GOT3 (cell line): ENCODE results near the gene RAB11FIP4.
A peak's percentile ranks its signal among the peaks of the same experiment; 100 is the strongest.

ENCODE experiments used
- DNase-seq: peaks from one replicate; lab custom pipeline; 2025; ENCODE audit warnings: mixed read lengths; lab: John Stamatoyannopoulos, UW

RAB11FIP4 gene

DNA sequence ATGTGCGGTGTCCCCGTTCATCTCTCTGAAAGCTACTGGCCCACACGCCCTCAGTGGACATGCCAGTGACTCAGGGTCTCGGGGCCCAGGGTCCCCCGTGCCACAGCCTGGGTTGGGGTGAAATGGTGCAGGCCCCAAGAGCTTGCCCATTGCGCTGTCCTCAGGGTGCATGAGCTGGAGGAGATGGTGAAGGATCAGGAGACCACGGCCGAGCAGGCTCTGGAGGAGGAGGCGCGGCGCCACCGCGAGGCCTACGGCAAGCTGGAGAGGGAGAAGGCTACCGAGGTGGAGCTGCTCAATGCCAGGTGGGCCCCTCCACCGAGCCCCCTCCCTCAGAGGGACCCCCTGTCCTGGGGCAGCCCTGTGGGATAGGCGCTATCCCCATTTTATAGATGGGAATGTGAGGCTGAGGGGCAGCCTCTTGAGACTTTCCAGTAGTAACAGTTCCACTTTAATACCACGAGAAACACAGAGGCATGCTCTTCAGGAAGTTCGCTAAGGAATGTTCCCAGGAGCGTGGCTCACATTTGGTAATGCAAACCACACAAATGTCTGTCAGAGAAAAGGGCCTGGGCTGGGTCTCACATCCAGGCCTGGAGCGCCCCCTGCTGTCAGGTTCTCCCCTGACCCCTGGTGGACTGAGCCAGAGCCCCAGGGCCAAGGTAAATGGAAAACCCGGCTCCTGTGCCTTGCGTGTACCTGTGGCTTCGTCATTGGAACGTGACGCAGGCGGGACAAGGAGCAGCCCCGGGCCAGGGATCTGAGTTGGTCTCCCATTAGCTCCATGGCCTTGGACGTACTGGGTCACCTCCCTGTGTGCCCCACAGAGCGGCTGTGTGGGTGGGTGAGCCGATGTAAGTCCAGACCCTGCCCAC is 133.7 kb downstream of the RAB11FIP4 start:
- peak; percentile 40 for DNase-seq

DNA sequence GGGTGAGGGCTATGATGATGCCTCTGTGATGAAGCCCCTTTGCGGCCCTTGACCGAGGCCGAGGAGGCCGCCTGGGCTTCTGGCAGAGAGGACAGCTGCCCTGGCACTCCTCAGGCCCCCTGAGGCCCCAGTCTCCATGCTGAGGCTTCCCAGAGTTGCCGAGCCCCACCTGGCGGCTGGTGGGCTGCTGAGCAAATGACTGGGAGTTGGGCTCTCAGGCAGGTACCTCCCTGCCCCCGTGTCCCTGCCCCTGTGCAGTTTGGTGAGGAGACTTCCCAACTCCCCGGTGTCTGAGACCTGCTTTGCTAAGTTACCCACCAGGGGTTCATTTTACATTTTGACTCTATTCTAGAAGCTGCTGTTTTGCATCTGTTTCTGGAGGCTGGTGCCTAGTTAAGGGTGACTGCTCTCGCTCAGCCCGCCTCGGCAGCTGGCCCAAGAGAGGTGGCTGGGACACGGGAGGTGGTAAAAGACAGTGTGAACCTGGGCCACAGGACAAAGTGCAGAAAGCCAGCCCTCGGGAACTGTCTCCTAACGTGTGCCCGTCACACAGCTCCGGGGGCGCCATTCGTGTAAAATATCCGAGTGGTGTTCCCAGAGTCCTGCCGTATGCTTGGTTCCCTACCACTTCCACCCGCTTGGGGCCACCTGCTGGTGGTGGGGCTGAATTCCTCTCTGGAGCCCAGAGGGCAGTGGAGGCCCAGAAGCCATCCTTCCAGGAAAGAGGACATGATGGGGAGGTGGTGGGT is 134.5 kb downstream of the RAB11FIP4 start:
- no peak for DNase-seq

GRCh38 chr17:31527606-31528005 is 136.1 kb downstream of the RAB11FIP4 start:
- DNase-seq, result no peak

- no peak for DNase-seq
Measured at GRCh38 chr17:31528291-31528874, 136.9 kb downstream of the RAB11FIP4 start.

DNA sequence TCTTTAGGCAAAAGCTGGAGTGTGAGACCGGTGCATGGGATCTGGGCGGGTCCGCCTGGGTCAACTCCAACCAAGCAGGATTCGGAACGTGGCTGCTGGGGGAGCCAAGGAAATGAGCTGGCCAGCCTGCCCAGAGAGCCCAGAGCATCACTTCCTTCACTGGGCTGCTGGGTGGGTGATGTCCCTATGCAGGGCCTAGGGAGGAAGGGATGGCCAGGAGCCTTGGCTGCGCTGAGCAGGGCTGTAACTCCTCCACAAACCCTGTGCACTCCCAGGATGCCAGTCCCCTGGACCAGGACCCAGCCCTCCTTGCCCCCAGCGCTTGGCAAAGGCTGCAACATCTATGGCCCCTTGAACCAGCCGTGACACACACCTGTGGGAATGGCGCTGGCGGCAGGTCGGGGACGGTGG is 138.4 kb downstream of the RAB11FIP4 start:
- no peak for DNase-seq

- DNase-seq, result no peak
Measured at GRCh38 chr17:31530391-31530985, 139.0 kb downstream of the RAB11FIP4 start.

GRCh38 chr17:31531336-31531980 is 140.0 kb downstream of the RAB11FIP4 start:
- no peak for DNase-seq

- DNase-seq, result no peak
Measured at GRCh38 chr17:31532081-31532480, 140.6 kb downstream of the RAB11FIP4 start.

DNA sequence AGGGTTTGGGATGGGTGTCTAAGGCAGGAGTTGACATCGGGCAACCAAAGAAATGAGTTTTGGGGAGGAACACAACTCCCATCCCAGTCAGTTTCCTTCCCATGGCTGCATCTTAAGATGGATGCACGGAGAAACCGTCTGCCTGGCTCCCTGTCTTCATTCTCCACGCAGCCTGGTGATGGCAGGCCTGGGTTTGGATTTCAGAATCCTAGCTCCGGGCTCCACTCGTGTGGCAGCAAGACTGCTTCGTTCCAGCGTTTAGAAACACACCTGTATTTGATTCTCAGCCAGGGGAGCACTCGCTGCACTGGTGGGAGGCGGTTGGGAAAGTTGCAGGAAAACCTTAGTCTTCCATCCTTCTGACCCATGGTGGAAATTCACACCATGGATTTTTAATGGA is 141.1 kb downstream of the RAB11FIP4 start:
- no peak for DNase-seq

DNA sequence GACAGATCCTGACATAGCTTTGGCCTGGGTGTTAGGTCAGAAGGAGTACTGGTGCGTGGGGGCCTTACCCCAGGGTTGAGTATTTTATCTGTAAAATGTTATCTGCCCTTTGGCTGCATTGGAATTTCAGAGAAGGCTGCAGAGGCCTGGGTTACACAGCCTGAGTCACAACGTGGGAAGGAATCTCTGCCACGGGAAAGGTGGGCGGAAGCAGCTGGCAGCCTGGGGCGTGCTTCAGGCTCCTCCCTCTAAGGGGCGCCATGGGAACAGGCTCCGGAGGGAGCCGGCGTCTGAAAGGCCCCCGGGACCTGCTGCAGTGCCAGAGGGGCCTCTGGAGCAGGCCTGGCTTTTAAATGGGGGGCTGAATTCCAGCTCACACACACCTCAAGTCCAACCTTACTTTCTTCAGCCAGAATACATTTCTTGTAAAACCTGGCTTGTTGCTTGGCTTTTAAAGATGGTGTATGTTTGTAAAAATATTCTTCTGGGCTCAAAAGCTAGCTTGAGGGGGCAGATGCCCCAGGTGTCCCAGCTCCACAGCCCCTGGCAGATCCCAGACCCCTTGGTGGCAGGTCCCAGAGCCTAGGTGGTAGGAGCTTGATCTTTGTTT is 142.2 kb downstream of the RAB11FIP4 start:
- no peak for DNase-seq

DNA sequence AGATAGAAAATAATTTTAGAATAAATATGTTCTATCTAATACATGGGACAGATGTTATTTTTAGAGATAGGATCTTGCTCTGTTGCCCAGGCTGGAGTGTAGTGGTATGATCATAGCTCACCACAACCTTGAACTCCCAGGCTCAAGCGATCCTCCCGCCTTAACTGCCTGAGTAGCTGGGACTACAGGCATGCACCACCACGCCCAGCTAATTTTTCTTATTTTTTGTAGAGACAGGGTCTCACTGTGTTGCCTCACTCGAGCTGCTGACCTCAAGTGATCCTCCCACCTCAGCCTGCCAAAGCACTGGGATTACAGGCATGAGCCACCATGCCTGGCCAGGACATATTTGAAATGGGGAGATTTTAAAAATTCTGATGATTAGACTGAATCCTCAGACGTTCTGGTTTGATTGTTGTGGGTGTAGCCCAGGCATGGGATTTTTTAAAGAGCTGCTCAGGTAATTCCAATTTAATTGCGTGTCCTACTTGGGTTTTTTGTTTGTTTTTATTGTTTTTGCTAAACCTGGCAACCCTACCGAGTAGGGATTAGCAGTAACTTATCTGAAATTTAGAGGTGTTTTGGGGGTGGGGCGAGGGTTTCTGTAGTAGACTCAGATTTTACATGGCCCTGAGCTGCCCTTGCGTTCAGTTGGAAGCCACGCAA is 142.9 kb downstream of the RAB11FIP4 start:
- no peak for DNase-seq

GRCh38 chr17:31535581-31535981 is 144.1 kb downstream of the RAB11FIP4 start:
- DNase-seq, result no peak

DNA sequence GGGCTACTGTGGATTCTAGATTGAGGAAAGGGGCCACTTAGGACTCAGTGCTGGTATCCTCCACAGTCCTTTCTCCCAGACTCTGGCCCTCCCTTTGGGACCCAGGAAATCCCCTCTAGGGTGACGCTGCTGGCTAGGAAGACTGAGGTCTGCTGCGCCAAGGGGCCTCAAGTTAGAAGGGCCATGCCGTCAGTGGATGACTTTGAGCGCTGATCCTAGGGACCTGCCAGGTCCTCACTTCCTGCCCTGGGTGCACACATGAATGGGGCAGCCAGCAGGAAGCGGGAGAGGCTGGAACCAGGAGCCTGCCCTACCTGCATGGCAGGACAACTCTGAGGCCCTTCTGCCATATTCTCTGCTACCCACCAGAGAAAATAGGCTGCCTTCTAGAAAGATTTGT is 145.0 kb downstream of the RAB11FIP4 start:
- DNase-seq, result no peak

DNA sequence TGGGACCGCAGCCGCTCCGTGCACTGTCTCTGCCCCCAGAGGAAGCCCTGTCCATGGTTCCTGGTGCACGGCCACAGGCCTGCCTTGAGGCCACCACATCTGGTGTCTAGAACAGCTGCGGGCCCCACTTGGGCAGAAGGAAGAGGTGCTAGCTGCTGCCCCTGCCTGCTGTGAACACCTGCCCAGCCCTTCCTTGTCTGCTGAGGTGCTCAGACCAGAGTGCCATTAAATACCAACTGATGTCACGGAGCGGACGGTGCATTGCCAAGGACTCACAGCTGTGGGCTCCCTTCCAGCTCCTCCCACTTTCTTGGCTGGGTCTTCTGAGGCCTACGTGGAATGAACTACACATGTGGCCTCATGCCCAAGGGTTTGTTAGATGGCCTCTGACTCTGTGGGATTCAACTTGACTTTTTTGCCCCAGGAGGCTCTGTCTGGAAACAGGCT is 146.1 kb downstream of the RAB11FIP4 start:
- DNase-seq, result no peak

- no peak for DNase-seq
Measured at GRCh38 chr17:31538080-31538762, 146.7 kb downstream of the RAB11FIP4 start.

GRCh38 chr17:31540602-31541307 is 149.3 kb downstream of the RAB11FIP4 start:
- DNase-seq, result no peak

DNA sequence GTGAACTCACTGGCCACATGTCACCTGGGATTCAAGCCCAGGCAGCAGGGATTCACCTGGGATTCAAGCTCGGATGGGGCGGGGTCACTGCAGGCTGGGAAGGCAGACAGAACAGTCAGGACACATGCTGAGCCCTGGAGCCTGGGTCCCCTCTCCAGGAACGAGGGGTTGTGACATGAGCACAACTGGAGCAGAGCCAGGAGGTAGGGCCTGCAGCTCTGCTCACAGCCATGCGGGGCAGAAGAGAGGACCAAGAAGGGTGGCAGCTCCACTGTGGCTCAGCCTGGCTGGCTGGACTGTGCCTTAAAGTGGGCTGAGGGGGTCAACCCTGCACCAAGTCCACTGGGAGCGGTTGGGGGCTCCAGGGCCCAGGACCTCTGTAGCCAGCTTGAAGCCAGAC is 150.1 kb downstream of the RAB11FIP4 start:
- no peak for DNase-seq

GRCh38 chr17:31544186-31544585 is 152.7 kb downstream of the RAB11FIP4 start:
- no peak for DNase-seq

DNA sequence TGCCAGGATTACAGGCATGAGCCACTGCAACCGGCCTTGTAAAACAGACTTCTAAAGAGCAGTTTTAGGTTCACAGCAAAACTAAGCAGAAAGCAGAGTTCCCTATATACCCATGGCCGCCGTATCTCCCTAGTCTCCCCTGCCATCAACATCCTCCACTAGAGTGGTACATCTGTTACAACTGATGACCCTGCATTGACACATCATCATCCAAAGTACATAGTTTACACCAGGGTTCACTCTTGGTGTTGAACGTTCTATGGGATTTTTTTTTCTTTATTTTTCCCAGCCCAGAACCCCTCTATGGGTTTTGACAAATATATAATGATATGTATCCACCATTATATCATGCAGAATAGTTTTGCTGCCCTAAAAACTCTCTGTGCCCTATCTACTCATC is 155.2 kb downstream of the RAB11FIP4 start:
- DNase-seq, result no peak

DNA sequence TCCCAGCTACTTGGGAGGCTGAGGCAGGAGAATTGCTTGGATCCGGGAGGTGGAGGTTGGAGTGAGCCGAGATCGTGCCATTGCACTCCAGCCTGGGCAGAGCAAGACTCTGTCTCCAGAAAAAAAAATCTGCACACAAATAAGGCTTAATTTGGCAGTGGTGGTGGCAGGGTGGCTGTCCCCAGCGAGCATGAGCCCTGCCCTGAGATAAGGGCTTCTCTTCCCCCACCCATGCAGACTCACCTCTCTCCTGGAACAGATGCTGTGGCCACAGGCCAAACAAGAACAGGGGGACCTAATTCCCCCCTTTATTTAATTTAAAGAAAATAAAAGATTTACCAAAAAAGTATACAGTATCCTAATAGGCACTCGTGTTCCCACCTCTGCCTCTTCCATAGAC is 157.2 kb downstream of the RAB11FIP4 start:
- DNase-seq, result no peak
